Measurements from ENCODE around the gene ZDHHC11B. TPM values are rescaled to one million over a fixed set of nuclear protein-coding genes. Genes with fewer than 3 reads are reported as not detected.
"Not testable (repeated sequence)": the region's sequence is repeated elsewhere in the genome, so short reads cannot be mapped to it uniquely, and the experiment has no call there.

ZDHHC11B gene
- total RNA-seq, 1 experiment from 2014 or later, result not detected

- BruUV-seq (replicated peaks), result no TSS peak
- ChIA-PET CTCF (interaction anchor here (0.6 kb wide), 1 partner anchor 190 kb away, joined by 3 read pairs; no protein-coding TSS in a partner anchor), POLR2A (no interaction called here)
- no peaks in the 10 kb centered on the region for H3K27me3 Mint-ChIP-seq (ENCODE audit: insufficient read depth, unreplicated experiment)
- intact Hi-C loops (cut with micrococcal nuclease), result no loop called here
- no peak for DNase-seq (ENCODE audit: unreplicated experiment)
- no peak overlapping the region for H3K27ac Mint-ChIP-seq (ENCODE audit: low read depth, unreplicated experiment)
- no peaks in the 10 kb centered on the region for H3K4me1 Mint-ChIP-seq (ENCODE audit: insufficient read depth, unreplicated experiment)
- H3K9me3 Mint-ChIP-seq (ENCODE audit: unreplicated experiment), result no peaks in the 10 kb centered on the region
- H3K36me3 Mint-ChIP-seq (ENCODE audit: insufficient read depth, unreplicated experiment), result no peaks in the 10 kb centered on the region
- no peak overlapping the region for H3K4me3 Mint-ChIP-seq (ENCODE audit: unreplicated experiment)
- TF ChIP-seq CTCF (IDR thresholded peaks at IDR 0.05; ENCODE audit: unreplicated experiment), result no peak
These were observed 99.0 kb downstream of the ZDHHC11B start for GRCh38 chr5:685262-686171.

GRCh38 chr5:684751-685216, 99.7 kb downstream of the ZDHHC11B start:
- no TSS peak for BruUV-seq (replicated peaks)
- no peak overlapping the region for H3K27ac Mint-ChIP-seq (ENCODE audit: low read depth, unreplicated experiment)
- no peaks in the 10 kb centered on the region for H3K36me3 Mint-ChIP-seq (ENCODE audit: insufficient read depth, unreplicated experiment)
- intact Hi-C loops (cut with micrococcal nuclease), result no loop called here
- TF ChIP-seq CTCF (IDR thresholded peaks at IDR 0.05; ENCODE audit: unreplicated experiment), result no peak
- H3K9me3 Mint-ChIP-seq (ENCODE audit: unreplicated experiment), result no peaks in the 10 kb centered on the region
- H3K4me1 Mint-ChIP-seq (ENCODE audit: insufficient read depth, unreplicated experiment), result no peaks in the 10 kb centered on the region
- ChIA-PET CTCF (interaction anchor here (0.6 kb wide), 1 partner anchor 191 kb away, joined by 3 read pairs; no protein-coding TSS in a partner anchor), POLR2A (no interaction called here)
- no peak for DNase-seq (ENCODE audit: unreplicated experiment)
- H3K27me3 Mint-ChIP-seq (ENCODE audit: insufficient read depth, unreplicated experiment), result no peaks in the 10 kb centered on the region
- H3K4me3 Mint-ChIP-seq (ENCODE audit: unreplicated experiment), result no peak overlapping the region

GRCh38 chr5:683551-684481, 100.7 kb downstream of the ZDHHC11B start:
- H3K4me3 Mint-ChIP-seq (ENCODE audit: unreplicated experiment), result no peak overlapping the region
- no peaks in the 10 kb centered on the region for H3K36me3 Mint-ChIP-seq (ENCODE audit: insufficient read depth, unreplicated experiment)
- TF ChIP-seq CTCF (IDR thresholded peaks at IDR 0.05; ENCODE audit: unreplicated experiment), result no peak
- intact Hi-C loops (cut with micrococcal nuclease), result no loop called here
- POLR2A ChIA-PET, result interaction anchor here (0.8 kb wide), 1 partner anchor 1265 kb away, joined by 3 read pairs; no protein-coding TSS in a partner anchor
- peak; percentile 88 for DNase-seq (ENCODE audit: unreplicated experiment)
- CTCF ChIA-PET, result interaction anchor here (0.6 kb wide), 1 partner anchor 165 kb away, joined by 3 read pairs; no protein-coding TSS in a partner anchor
- H3K27me3 Mint-ChIP-seq (ENCODE audit: insufficient read depth, unreplicated experiment), result no peaks in the 10 kb centered on the region
- no TSS peak for BruUV-seq (replicated peaks)
- H3K27ac Mint-ChIP-seq (ENCODE audit: low read depth, unreplicated experiment), result no peak overlapping the region
- no peaks in the 10 kb centered on the region for H3K9me3 Mint-ChIP-seq (ENCODE audit: unreplicated experiment)
- no peaks in the 10 kb centered on the region for H3K4me1 Mint-ChIP-seq (ENCODE audit: insufficient read depth, unreplicated experiment)

GRCh38 chr5:682651-683358, 101.7 kb downstream of the ZDHHC11B start:
- DNase-seq (ENCODE audit: unreplicated experiment); BruUV-seq (replicated peaks); H3K27ac Mint-ChIP-seq (ENCODE audit: low read depth, unreplicated experiment); intact Hi-C loops (cut with micrococcal nuclease); H3K4me1 Mint-ChIP-seq (ENCODE audit: insufficient read depth, unreplicated experiment); H3K27me3 Mint-ChIP-seq (ENCODE audit: insufficient read depth, unreplicated experiment); H3K36me3 Mint-ChIP-seq (ENCODE audit: insufficient read depth, unreplicated experiment); H3K9me3 Mint-ChIP-seq (ENCODE audit: unreplicated experiment); H3K4me3 Mint-ChIP-seq (ENCODE audit: unreplicated experiment); CTCF ChIA-PET: not testable (repeated sequence)
- POLR2A ChIA-PET, result interaction anchor here (0.6 kb wide), 1 partner anchor 229 kb away, joined by 3 read pairs; no protein-coding TSS in a partner anchor

- CTCF ChIA-PET; H3K4me1 Mint-ChIP-seq (ENCODE audit: insufficient read depth, unreplicated experiment): not testable (repeated sequence)
- POLR2A ChIA-PET, result interaction anchor here (0.6 kb wide), 1 partner anchor 230 kb away, joined by 3 read pairs; no protein-coding TSS in a partner anchor
These were observed 102.3 kb downstream of the ZDHHC11B start for GRCh38 chr5:682216-682615.

More at GRCh38 chr5:682216-682615, 102.3 kb downstream of the ZDHHC11B start:
- BruUV-seq (replicated peaks); H3K4me3 Mint-ChIP-seq (ENCODE audit: unreplicated experiment); intact Hi-C loops (cut with micrococcal nuclease); H3K27ac Mint-ChIP-seq (ENCODE audit: low read depth, unreplicated experiment); DNase-seq (ENCODE audit: unreplicated experiment); H3K9me3 Mint-ChIP-seq (ENCODE audit: unreplicated experiment); H3K27me3 Mint-ChIP-seq (ENCODE audit: insufficient read depth, unreplicated experiment); H3K36me3 Mint-ChIP-seq (ENCODE audit: insufficient read depth, unreplicated experiment): not testable (repeated sequence)
